Astrocyte (in vitro differentiated cells and primary cell): ENCODE measurements around the gene BCOR. TPM values are rescaled to one million over a fixed set of nuclear protein-coding genes. Genes with fewer than 3 reads are reported as not detected.
A peak's percentile ranks its signal among the peaks of the same experiment; 100 is the strongest.

Experiments
- DNase-seq: peaks from one replicate; pipeline ENCODE4 v3.0.0-alpha.2; 2010; ENCODE audit warnings: low read depth
- FAIRE-seq: peaks from 2 replicates; lab custom pipeline; 2011; peaks lifted over from hg19 to GRCh38; lab: Jason Lieb, UNC
- H2AFZ ChIP-seq: 2 replicates; pipeline ENCODE4 v1.6.0; 2012; ENCODE audit warnings: low read depth, low read length, inconsistent platforms
- H3K27ac ChIP-seq: 2 replicates; pipeline ENCODE4 v1.5.1; 2011; ENCODE audit warnings: low read depth, low read length, inconsistent platforms
- H3K27me3 ChIP-seq: 2 replicates; pipeline ENCODE4 v1.6.0; 2011; ENCODE audit warnings: low read length, inconsistent platforms; ENCODE audit not compliant: insufficient read depth
- H3K36me3 ChIP-seq: 2 replicates; pipeline ENCODE4 v1.5.1; 2011; ENCODE audit warnings: low read length, inconsistent platforms; ENCODE audit not compliant: insufficient read depth
- H3K4me1 ChIP-seq: 2 replicates; pipeline ENCODE4 v1.5.1; 2011; ENCODE audit warnings: low read length, inconsistent platforms; ENCODE audit not compliant: insufficient read depth
- H3K4me2 ChIP-seq: 2 replicates; pipeline ENCODE4 v1.6.0; 2012; ENCODE audit warnings: low read length, inconsistent platforms
- H3K4me3 ChIP-seq: 2 replicates; pipeline ENCODE4 v1.5.1; 2011; ENCODE audit warnings: low read depth, mild to moderate bottlenecking, low read length, inconsistent platforms; ENCODE audit not compliant: insufficient read depth
- H3K79me2 ChIP-seq: 2 replicates; pipeline ENCODE4 v1.6.0; 2012; ENCODE audit warnings: mild to moderate bottlenecking, low read length, inconsistent platforms; ENCODE audit not compliant: insufficient read depth
- H3K9ac ChIP-seq: 2 replicates; pipeline ENCODE4 v1.6.0; 2012; ENCODE audit warnings: mild to moderate bottlenecking, low read length, inconsistent platforms
- H3K9me3 ChIP-seq: 2 replicates; pipeline ENCODE4 v1.5.1; 2012; ENCODE audit warnings: low read depth, mild to moderate bottlenecking, low read length, inconsistent platforms; ENCODE audit not compliant: insufficient read depth
- H4K20me1 ChIP-seq: 2 replicates; pipeline ENCODE4 v1.6.0; 2012; ENCODE audit warnings: low read length, inconsistent platforms; ENCODE audit not compliant: insufficient read depth
- H3K27ac Mint-ChIP-seq: one replicate; pipeline ENCODE4 v1.8.0; 2021; ENCODE audit warnings: mild to moderate bottlenecking, mixed read lengths; ENCODE audit not compliant: unreplicated experiment
- H3K27me3 Mint-ChIP-seq: one replicate; pipeline ENCODE4 v1.8.0; 2021; ENCODE audit warnings: low read depth, mixed read lengths; ENCODE audit not compliant: unreplicated experiment
- H3K36me3 Mint-ChIP-seq: one replicate; pipeline ENCODE4 v1.8.0; 2021; ENCODE audit warnings: low read depth, mixed read lengths; ENCODE audit not compliant: unreplicated experiment
- H3K4me1 Mint-ChIP-seq: one replicate; pipeline ENCODE4 v1.8.0; 2021; ENCODE audit warnings: low read depth, mixed read lengths; ENCODE audit not compliant: unreplicated experiment
- H3K4me3 Mint-ChIP-seq: one replicate; pipeline ENCODE4 v1.8.0; 2021; ENCODE audit warnings: mild to moderate bottlenecking, moderate library complexity, mixed read lengths; ENCODE audit not compliant: unreplicated experiment
- H3K9me3 Mint-ChIP-seq: one replicate; pipeline ENCODE4 v1.8.0; 2021; ENCODE audit warnings: mild to moderate bottlenecking, mixed read lengths; ENCODE audit not compliant: unreplicated experiment
- CTCF ChIP-seq: IDR thresholded peaks from 2 replicates; pipeline ENCODE4 v1.5.1; 2011; ENCODE audit warnings: low read depth, mild to moderate bottlenecking, inconsistent platforms, low read length, moderate library complexity; ENCODE audit not compliant: insufficient read depth
- EZH2 ChIP-seq: IDR thresholded peaks from 2 replicates; pipeline ENCODE4 v1.6.1; 2012; ENCODE audit warnings: mild to moderate bottlenecking, low read length, inconsistent platforms; ENCODE audit not compliant: insufficient read depth
- total RNA-seq: library from RNA; stranded (reverse); gene quantifications from 2 replicates; pipeline ENCODE4 v1.2.1, GENCODE V29; 2021

Gene BCOR
- total RNA-seq, 1 donor from 2014 or later = 9.0 TPM

- no peak for FAIRE-seq
- no peak overlapping the region for H2AFZ ChIP-seq
Measured at GRCh38 chrX:40094041-40094899, 3.5 kb downstream of the BCOR start.

GRCh38 chrX:40093586-40093985 is 4.2 kb downstream of the BCOR start:
- peaks cover 70% of the 10 kb centered on the region for H3K79me2 ChIP-seq
- no peak for FAIRE-seq
- H3K27me3 Mint-ChIP-seq = peaks cover 2% of the 10 kb centered on the region
- H3K36me3 ChIP-seq = no peaks in the 10 kb centered on the region
- H4K20me1 ChIP-seq = peaks cover 50% of the 10 kb centered on the region
- H3K4me2 ChIP-seq = peak overlapping the region; percentile 92
- peak overlapping the region; percentile 58 for H3K27ac Mint-ChIP-seq
- H3K9me3 ChIP-seq = no peaks in the 10 kb centered on the region
- no peak overlapping the region for H2AFZ ChIP-seq
- no peak overlapping the region for H3K27ac ChIP-seq
- DNase-seq = no peak
- H3K4me1 Mint-ChIP-seq = peaks cover 10% of the 10 kb centered on the region
- no peaks in the 10 kb centered on the region for H3K27me3 ChIP-seq
- no peaks in the 10 kb centered on the region for H3K9me3 Mint-ChIP-seq
- peak overlapping the region; percentile 76 for H3K4me3 Mint-ChIP-seq
- no peak overlapping the region for H3K4me3 ChIP-seq
- peaks cover 17% of the 10 kb centered on the region for H3K4me1 ChIP-seq
- TF ChIP-seq CTCF (no peak), EZH2 (no peak)
- no peaks in the 10 kb centered on the region for H3K36me3 Mint-ChIP-seq
- peak overlapping the region; percentile 74 for H3K9ac ChIP-seq

More at GRCh38 chrX:40094041-40094899, 3.5 kb downstream of the BCOR start:
- Histone ChIP-seq H3K4me3 (peak overlapping the region; percentile 59), H3K9ac (peak overlapping the region; percentile 74), H3K36me3 (no peaks in the 10 kb centered on the region), H3K27ac (no peak overlapping the region), H4K20me1 (peaks cover 43% of the 10 kb centered on the region), H3K4me1 (peaks cover 17% of the 10 kb centered on the region), H3K9me3 (no peaks in the 10 kb centered on the region), H3K27me3 (no peaks in the 10 kb centered on the region), H3K79me2 (peaks cover 63% of the 10 kb centered on the region), H3K4me2 (peak overlapping the region; percentile 92)
- TF ChIP-seq CTCF (no peak), EZH2 (no peak)
- Mint-ChIP-seq H3K9me3 (no peaks in the 10 kb centered on the region), H3K27ac (peak overlapping the region; percentile 58), H3K4me1 (peaks cover 10% of the 10 kb centered on the region), H3K4me3 (peak overlapping the region; percentile 80), H3K27me3 (peaks cover 2% of the 10 kb centered on the region), H3K36me3 (no peaks in the 10 kb centered on the region)
- DNase-seq = no peak
